Esophagus mucosa (tissue), 1 donor: ENCODE results near the gene TMEM106B. TPM values are rescaled to one million over a fixed set of nuclear protein-coding genes. Genes with fewer than 3 reads are reported as not detected.
A peak's percentile ranks its signal among the peaks of the same experiment; 100 is the strongest.

Source experiments
- ATAC-seq: fragments of 200-7000 bp; cut with Tn5 transposase; one replicate; pipeline ENCODE4 v1.9.1; 2020
- total RNA-seq: library from RNA; stranded (reverse); gene quantifications from one replicate; pipeline ENCODE4 v1.2.4, GENCODE V29; 2023
- donor health status: DM: yes; HTN: yes; CAD: no.

The TMEM106B gene
- total RNA-seq, 1 donor from 2014 or later, result 19.9 TPM

DNA sequence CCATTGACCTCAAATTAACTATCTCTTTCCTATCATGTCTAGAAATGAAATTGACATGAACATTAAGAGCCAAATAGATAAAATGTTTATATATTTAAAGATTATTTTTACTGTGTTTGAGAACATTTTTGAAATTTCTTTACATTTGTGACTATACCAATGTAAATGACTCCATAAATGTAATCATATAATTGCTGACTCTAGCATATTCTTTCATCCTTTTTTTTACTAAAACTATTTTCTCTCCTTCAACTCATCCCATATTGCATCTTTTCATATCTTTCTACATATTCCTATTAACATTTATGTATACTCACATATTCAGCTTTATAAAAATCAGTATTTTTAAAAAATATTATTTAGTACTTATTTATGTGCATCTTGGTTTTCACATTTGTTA, 16.9 kb downstream of the TMEM106B start:
- no peak for ATAC-seq

DNA sequence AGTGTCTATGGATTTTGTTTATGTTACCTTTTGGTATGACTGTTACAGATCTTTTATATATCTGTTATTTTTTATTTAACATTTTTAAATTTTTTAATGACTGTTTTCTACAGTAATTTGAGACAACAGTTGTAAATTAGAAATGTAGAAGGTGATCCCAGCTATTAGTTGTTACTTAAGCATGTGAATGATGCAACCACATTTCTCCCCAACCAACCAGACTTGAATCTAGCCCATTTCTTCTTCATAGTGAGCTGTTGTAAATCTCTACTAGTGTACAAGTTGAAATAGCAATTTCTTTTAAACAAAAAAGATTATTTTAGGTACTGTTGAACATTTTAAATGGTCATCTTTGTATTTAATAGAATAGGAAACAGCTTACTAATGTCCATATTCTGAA, 18.0 kb downstream of the TMEM106B start:
- no peak for ATAC-seq

DNA sequence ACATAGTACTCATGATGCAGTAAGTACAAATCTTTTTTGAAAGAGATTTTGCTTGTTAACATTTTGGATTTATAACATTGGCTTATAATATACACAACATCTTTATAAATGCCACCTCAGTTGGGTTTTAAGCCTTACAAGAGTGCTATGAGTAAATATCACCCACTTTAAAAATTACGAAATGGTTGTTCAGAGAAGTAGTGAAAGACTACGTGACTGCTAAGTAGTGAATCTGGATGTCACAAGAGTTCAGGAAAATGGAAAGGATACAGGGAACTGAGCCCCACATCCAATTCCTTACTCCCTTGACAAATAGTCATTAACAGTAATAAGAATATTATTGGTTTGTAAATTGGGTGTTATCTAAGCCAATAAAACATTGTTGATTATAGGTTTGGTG, 20.0 kb downstream of the TMEM106B start:
- no peak for ATAC-seq

DNA sequence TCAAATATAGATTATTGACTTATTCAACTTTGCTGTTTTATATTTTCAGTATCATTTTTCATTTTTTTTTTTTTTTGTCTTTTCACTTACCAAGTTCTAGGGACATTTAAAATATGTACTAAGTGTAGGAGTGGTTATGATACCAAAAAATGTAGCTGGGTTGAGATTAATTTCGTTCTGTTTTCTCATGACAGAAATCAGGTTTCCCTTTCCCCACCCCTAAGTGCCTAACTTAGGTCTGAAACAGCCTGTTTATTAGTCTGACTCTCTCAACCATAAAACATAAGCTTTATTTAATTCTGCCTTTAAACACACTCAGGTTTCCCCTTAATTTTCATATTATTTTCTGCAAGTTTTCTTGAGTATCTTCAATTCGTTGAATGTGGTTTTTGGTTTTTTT, 22.1 kb downstream of the TMEM106B start:
- ATAC-seq, result no peak

DNA sequence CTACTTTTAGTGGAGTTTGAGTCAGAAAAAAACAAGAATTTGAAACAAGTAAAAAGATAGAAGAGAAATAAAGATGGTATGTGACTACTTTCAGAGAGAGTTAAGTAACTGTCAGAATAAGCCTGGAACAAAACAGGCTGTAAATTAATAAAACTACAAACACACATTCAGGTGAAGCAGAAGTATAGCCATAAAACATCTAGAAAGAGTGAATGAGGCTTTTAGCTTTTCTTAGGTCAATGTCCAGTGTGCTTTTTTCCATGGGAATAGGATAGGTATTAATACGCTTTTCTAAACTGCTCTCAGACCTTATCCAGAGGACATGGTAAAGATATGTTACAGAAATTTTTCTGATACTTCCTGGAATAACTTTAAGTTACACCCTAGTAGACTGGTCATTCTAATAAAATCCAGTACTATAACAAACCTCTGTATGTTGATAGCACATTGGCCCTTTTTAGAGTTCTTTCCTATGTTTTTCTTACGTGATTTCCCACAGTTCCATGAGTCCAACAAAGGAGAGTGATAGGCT, 23.3 kb downstream of the TMEM106B start:
- no peak for ATAC-seq

DNA sequence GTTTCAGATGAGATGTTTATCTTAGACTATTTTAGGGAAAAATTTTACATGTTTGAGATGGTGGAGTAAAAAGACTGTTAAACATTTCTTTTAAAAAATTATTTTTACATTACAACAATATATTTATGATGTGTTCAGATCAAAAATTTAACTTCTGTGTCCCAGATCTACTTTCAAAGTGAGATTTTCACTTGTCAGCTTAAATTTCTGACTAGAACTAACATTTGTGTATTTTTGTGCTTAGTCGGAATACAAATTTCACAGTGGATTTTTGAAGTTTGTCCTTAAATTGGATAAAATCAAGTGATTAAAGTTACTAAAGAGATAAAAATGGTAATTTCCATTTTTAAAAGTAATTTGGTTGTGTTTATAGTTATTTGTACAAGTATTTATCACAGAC, 24.9 kb downstream of the TMEM106B start:
- ATAC-seq, result no peak

DNA sequence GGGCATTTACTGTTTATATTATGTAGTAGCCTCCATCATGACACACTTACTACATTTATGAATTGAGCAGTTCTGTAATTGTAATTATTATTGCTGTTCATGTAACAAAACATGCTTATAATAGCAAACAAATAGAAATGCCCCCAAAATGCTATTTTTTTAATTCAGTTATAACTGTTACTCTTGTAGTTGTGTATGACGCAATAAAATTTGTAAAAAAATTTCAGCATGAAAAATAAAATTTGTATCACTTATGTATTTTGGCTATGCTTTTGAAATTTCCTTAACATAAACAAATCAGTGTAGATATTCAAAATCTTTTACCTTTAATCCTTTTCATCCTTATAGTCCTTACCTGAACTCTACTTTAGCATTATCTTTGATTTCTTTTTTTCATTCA, 25.9 kb downstream of the TMEM106B start:
- no peak for ATAC-seq

DNA sequence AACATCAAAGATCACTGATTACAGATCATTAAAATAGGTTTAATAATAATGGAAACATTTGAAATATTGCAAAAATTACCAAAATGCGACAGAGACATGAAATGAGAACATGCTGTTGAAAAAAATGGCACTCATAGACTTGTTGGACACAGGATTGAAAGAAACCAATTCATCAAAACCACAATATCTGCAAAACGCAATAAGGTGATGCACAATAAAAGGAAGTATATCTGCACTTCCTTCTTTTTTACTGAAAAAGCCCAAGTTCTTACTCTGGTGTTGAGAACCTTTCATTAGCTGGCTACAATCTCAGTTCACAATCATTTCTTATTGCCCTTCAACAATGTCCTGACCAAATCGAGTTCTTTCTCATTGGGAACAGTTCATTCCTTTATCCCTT, 28.7 kb downstream of the TMEM106B start:
- no peak for ATAC-seq

DNA sequence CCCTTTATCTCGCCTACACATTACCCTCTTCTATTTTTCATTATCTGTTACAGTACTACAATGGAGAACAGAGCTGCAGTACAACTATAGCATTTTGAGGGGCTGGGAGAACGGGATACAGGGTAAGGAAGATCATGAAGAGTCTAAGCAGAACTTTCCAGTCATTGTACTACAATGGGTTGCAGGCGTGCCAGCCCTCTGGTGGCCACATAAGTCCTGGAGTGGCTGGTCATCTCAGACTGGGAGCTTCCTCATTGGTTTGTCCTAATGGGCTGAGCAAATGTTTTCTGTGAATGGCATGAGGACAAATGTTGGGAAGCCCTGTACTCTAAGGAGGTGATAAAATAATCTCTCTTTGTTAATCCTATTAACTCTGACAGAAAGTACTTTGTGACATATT, 33.0 kb downstream of the TMEM106B start:
- no peak for ATAC-seq

DNA sequence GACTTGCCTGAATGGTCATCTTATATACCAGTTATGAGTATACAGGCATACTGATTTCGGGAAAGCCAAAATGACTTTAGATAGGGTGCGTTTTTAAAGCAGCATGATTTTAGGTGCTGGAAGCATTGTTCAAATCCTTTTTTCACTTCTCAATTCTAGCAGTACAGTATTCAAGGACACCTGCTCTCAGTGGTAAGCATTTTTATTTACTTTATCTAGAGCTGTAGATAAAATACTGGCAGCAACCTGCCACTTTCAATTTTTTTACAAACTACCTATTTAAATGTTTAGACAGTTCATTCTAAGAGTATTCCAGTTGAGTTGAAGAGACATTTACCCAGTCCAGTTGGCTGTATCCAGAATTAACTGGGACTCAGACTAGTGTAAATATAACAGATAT, 33.6 kb downstream of the TMEM106B start:
- no peak for ATAC-seq

DNA sequence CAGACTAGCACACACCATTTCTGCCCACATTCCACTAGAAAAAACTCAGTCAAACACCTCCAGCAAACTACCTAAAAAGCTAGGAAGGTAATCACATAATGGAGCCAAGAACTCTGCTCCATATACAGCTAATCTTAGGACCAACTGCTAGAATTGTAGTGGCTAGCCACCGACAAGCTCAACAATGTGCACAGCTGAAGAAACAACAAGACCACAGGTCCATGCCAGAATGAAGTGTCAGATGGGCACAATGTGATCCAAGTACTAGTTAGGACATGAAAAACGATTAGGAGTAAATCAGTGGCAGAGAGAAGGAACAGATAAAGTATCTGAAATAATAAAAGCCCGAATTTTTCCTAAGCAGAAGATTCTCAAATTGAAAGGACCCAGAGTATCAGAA, 38.6 kb downstream of the TMEM106B start:
- no peak for ATAC-seq

DNA sequence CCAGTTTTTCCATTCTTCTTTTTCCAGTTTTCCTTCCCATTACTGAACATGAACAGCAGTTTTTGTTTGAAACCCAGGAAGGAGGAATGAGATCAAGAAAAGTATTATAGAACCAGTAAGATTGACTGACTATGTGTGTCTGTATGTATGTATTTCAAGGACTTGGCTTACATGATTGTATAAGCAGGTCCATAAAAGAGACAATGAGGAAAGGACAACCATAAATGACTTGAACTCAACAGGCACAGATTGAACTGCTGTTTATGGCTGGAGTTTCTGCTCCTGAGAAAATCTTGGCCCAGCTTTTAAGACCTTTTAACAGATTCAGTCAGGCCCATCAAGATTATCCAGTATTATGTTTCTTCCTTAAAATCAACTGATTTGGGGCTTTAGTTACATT, 39.1 kb downstream of the TMEM106B start:
- no peak for ATAC-seq

DNA sequence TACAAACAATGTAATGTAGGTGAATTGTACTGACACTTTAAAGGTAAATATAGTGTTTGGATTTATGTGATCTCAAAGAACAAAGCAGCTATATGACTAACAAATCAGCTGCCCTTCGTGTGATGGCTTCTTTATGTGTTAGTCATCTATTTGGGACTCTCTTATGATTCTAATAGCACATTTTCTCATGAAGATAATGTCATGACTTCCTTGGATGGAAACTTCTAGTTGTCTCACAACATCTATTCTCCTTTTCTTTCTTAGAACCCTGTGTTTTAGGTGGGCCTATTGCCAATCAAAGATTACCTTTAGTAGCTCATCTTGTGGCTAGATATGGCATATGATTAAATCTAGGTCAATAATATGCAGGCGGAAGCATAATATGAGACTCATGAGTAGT, 45.0 kb downstream of the TMEM106B start:
- ATAC-seq, result no peak

DNA sequence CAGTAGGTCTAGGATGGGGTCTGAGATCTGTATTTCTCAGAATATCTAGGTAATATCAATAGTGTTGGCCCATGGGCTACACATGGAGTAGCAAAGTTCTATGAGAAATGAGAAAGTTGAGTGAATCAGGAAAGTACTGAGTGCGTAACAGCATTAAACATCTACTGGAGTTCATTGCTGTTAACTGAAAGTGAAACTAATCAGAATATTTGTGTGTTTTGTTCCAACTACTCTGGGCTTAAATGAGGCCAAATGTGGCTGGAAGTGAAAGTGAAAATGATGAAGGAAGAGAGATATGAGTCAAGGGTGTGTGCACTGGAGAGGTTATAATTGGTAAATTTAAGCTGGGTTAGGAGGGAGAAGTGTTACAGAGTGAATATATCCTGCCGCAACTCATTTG, 46.5 kb downstream of the TMEM106B start:
- ATAC-seq, result peak; percentile 49

DNA sequence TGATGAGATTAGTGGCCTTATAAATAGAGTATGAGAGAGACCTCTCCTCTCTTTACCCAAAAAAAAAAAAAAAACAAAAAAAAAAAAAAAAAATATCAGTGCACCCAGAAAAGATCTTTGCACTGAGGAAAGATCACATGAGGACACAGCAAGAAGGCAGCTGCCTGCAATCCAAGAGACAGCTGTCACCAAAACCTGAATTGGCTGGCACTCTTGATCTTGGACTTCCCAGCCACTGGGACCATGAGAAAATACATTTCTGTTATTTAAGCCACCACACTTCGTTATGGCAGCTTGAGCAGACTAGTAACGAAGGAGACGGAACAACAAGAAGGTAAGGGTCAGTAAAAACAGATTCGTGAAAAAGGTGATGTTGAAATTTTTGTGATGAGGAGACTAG, 47.0 kb downstream of the TMEM106B start:
- ATAC-seq, result no peak

DNA sequence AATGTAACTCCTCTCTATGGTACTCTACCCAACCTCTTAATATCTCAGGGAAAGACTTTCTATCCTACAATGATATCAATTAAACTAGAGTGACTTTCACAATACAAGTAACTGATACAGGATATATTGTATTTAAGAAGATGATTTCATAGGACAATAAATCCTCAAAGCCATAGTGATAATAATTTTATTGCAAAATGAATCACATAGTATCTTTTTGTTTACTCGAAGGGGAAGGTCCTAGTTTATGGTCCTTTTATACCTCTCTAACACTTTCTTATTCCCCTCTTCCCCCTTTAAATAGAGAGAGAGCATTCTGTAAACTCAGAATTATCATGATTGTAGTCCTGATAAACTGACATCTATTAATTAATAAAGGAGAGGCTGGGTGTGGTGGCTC, 56.4 kb downstream of the TMEM106B start:
- no peak for ATAC-seq

DNA sequence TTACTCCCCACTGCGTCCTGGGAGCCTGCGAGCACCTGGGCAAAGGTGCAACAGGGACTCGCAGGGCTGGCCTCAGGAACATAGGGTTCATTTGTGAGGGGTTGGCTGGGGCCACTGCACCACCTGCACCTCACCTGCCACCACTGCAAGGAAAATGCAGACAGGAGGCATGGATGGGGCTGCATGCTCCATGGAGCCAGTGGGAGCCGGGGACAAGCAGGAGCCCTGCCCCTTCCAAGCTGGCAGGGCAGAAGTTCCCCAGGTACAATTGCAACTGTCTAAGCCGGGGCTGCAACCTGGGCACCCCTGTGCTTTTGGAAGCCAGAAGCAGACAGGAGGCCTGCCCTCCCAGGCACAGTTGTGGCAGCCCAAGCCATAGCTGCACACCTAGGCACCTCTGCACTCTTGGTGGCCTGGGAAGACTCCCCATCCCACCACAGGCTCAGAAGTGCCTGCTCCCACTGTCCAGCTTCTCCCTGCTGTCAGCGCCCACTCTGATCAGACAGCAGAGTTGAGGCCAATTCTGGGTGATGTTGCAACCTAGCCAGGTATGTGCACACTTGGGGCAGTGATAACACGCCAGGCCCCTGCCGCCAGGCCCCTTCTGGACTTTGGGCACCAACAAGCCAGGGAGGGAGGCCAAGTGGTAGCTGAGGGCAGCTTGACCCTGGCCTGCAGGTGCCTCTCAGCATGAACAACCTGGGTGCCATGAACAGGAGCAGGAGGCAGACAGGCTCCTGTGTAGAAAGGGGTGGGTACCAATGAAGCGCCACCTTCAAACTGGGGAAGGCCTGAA, 58.2 kb downstream of the TMEM106B start:
- peak; percentile 10 for ATAC-seq

DNA sequence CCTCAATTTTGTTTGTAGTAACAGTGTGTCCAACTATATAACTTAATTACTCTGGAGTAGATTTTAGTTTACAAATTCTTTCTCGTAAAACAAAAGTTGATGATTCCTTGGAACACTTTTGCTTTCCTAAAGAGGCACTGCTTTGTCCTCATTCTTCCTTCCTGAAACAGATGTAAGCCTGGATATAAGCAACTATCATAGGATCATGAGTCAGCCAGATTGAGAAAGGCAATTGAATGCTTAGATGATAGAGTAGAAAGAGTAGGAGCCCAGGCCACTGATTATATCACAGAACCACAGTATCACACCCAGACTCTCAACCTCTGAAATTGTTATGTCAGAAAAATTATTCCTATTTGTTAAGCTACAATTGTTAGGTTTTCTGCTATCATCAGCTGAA, 69.9 kb downstream of the TMEM106B start:
- no peak for ATAC-seq

DNA sequence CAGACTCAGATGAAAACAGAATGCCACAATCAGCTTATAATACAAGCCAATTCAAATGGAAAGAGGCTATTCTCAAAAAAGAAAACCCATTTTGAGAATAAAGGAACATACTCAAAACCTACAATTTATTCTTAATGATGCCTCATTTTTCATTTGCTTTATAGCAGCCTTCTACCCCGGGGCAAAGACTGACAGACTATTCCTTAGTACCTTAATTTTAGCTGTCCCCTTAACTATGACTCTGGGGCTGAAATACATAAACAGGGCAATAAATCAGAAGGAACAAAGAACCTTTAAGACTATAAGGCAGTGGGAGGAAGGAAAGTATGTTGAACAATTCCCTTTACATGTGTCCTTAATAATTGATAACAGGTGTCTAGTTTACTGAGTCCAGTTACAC, 76.8 kb downstream of the TMEM106B start:
- ATAC-seq, result no peak

DNA sequence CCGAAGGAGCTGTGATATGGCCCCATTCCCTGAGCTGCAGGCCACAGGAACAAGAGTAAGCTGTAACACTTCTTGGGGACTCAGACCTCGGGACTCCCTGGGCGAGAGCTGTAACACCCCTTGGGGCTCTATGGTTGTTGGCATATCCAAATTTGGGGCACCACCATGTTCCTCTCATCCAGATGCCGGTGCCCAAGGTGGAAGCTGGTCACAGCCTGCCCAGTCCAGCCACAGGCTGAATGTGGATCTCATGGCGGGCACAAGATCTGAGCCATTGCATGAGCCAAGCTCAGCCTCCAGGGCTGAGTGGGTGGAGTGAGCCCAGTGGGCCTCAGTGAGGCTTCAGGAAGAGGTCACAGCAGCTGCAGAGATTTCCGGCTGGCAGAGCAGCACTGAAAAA, 78.9 kb downstream of the TMEM106B start:
- ATAC-seq, result no peak

DNA sequence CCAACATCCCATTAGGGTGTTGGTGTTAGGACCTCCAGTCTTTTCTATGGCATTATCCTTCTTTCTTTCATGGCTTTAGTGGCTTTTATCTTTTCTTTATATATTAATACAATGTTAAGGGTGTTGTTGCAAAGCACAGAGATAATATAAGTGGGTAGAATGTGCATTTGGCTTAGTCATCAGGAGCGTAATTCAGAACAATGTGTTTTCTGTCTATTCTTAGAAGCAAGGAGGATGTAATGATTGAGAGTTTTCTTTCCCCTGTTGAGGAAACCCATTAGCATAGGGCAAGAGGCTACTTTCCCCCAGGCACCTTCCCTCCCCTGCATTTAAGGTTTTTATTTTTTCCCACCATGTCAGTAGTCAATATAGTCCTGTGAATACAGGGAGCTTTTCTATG, 79.7 kb downstream of the TMEM106B start:
- no peak for ATAC-seq

DNA sequence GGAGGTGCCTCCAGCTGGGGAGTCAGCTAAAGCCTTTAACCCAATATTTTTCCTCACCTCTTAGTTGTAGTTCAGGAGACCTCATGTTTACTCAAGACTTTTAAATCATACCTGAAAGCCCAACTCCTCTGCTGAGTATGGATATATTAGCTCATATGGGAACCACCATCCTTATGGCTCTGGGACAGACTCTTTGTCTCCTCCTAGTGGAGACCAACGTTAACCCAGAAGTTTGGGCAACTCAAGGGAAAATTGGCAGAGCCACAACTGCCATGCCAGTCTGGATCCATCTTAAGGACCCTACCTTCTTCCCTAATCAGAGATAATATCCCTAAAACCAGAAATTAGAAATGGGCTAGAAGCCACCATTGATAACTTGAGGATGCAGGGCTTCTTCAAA, 80.8 kb downstream of the TMEM106B start:
- peak; percentile 32 for ATAC-seq
